Measurements from ENCODE around the gene FOXD4L1. TPM values are rescaled to one million over a fixed set of nuclear protein-coding genes. Genes with fewer than 3 reads are reported as not detected.
"Not testable (repeated sequence)": the region's sequence is repeated elsewhere in the genome, so short reads cannot be mapped to it uniquely, and the experiment has no call there.

The FOXD4L1 gene
- total RNA-seq, 2 experiments from 2014 or later, result 0.14 TPM; not detected in 1

DNA sequence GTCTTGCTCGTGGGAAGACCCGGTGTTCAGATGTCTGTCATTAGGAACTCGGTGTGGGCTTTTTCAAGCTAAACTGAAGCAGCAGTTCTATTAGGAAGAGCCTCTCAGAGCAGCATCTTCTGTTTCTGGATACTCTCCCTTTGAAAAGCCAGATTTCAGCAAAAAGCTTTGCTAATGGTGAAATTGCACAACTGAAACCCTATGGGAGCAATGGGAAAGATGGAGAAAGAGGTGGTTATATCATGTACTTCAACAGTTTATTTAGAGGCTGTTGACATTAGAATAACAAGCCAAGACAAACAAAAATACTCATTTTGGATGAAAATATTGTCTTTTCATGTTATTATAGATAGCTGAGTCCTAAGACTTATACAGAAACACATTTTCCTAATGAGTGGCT lies 30.4 kb downstream of the FOXD4L1 start:
- H3K27me3 Mint-ChIP-seq; DNase-seq; H3K4me3 Mint-ChIP-seq; POLR2A ChIA-PET; H3K9me3 Mint-ChIP-seq (ENCODE audit: low read depth); H3K4me1 Mint-ChIP-seq; H3K36me3 Mint-ChIP-seq (ENCODE audit: low read depth); intact Hi-C loops (cut with DNase I, micrococcal nuclease); CTCF ChIA-PET; ATAC-seq; H3K27ac Mint-ChIP-seq: not testable (repeated sequence)

DNA sequence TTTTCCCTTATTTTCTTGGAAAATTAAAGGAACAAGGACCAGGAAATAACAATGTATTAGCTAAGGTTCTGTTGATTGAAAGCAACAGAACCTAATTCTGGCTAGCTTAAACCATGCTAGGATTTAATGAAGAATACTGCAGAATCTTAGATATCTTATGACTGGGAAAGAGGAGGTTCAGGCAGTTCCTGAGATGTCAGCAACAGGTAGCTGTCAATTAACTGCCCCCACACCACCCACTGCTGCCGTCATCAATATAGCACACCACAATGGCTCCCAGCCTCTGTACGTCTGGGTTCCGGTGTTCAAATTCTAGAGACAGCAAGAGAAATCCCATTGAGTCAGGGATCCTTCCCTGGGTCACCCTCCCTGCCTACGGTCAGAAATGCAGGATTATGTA lies 34.5 kb downstream of the FOXD4L1 start:
- intact Hi-C loops (cut with DNase I, micrococcal nuclease); H3K4me1 Mint-ChIP-seq; CTCF ChIA-PET; H3K27ac Mint-ChIP-seq; DNase-seq; POLR2A ChIA-PET; H3K9me3 Mint-ChIP-seq (ENCODE audit: low read depth); H3K36me3 Mint-ChIP-seq (ENCODE audit: low read depth); H3K4me3 Mint-ChIP-seq; ATAC-seq; H3K27me3 Mint-ChIP-seq: not testable (repeated sequence)

DNA sequence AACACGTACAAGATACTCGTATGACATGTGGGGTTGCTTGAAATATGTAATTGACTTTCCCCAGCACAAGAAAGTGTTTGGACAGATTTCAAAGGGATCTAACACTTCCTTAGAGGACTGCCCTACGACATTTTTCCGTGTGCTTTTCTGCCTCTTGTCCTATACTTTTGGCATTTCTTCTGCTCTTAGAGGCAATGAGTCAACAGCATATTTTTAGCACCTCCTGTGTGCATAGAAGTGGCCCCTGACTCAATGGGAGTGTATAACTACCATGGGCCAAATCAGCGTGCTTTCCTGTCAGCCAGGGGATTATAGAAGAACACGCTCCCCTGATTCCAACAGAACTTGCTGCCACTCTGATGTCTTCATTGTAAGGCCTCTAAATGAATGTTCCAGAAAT lies 38.1 kb downstream of the FOXD4L1 start:
- H3K9me3 Mint-ChIP-seq (ENCODE audit: low read depth); H3K4me3 Mint-ChIP-seq; DNase-seq; H3K4me1 Mint-ChIP-seq; intact Hi-C loops (cut with DNase I, micrococcal nuclease); H3K36me3 Mint-ChIP-seq (ENCODE audit: low read depth); H3K27ac Mint-ChIP-seq; ATAC-seq; H3K27me3 Mint-ChIP-seq; POLR2A ChIA-PET; CTCF ChIA-PET: not testable (repeated sequence)

DNA sequence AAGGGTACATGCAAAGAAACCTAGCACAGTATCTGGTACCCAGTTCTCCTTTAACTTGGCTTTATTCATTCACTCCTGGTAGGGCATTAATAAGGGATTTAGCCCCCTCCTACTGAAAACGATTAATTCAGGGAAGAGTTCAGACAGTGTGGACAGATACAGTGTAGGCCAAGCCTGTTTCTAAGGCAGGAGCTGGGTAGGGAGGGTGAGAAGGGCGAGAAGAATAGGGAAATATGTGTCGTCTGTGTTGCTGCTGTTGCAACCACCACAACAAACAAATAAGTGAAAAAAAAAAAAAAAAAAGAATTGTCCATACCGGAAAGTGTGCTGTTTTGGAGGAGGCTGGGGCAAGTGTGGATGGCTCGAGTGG lies 42.4 kb downstream of the FOXD4L1 start:
- H3K4me1 Mint-ChIP-seq; DNase-seq; H3K9me3 Mint-ChIP-seq (ENCODE audit: low read depth); H3K36me3 Mint-ChIP-seq (ENCODE audit: low read depth); H3K4me3 Mint-ChIP-seq; POLR2A ChIA-PET; H3K27ac Mint-ChIP-seq; H3K27me3 Mint-ChIP-seq; CTCF ChIA-PET; ATAC-seq; intact Hi-C loops (cut with DNase I, micrococcal nuclease): not testable (repeated sequence)

DNA sequence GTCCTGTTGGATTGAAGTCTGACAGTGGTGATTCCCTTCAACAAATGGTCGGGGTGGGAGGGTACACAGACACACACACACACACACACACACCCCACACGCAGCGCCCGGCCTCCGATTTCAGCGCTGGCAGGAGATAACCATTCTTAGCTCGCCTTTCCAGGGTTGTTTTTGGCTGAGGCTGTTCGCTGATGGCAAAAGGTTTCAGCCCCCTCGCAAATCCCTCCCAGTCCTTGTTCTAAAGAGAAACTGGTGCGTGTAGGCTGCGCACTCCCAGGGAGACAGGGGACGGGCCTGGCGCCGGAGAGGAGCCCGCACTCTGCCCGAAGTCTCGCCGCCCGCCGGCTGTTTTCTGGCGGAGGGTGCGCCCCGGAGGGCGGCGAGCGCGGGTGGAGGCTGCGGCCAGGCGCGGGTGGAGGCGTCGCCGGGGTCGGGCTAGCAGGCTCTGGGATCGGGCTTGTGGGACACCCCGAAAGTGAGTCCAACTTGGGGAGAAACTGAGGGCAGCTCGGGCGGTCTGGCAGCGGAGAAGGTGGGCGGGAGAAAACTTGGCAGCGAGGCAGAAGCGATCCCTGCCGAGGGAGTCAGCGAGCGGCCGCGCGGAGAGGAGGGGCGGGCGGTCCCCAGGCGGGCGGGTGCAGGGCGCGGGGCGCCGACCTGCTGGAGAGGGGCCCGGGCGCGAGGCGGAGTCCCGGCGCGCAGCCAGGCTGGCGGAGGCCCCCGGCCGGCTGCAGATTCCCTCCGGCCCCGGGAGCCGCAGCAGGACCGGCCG lies 42.9 kb downstream of the FOXD4L1 start:
- intact Hi-C loops (cut with DNase I, micrococcal nuclease); H3K9me3 Mint-ChIP-seq (ENCODE audit: low read depth); POLR2A ChIA-PET; H3K27me3 Mint-ChIP-seq; H3K36me3 Mint-ChIP-seq (ENCODE audit: low read depth); H3K4me1 Mint-ChIP-seq; CTCF ChIA-PET; H3K27ac Mint-ChIP-seq: not testable (repeated sequence)
- H3K4me3 Mint-ChIP-seq, result peak overlapping the region; percentile 68
- DNase-seq (peak; percentile 38), ATAC-seq (peak; percentile 73)

DNA sequence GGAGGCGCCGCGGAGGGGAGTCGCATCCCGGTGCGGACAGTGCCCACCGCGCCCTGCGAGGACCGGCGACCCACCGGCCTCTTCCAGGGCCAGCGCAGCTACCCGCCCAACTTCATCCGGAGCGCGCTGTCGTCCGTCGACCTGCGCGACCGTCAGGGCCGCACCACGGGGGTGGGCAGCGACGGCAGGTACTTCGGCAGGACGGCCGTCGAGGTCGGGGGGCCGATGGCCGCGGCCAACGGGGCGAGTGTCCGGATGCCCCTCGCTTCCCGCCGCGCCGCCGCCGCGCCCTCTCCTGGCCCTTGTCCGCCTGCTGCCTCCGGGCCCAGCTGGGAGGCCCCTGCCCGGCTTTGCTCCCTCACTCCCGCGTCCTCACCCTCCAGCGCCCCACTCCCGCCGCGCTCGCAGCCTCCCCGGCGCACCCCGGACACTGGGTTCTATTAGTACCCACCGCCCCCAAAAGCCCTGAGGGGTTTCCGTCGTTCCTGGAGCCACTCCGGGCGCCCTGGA lies 43.6 kb downstream of the FOXD4L1 start:
- intact Hi-C loops (cut with DNase I, micrococcal nuclease); H3K27ac Mint-ChIP-seq; H3K4me1 Mint-ChIP-seq; H3K27me3 Mint-ChIP-seq; POLR2A ChIA-PET; H3K9me3 Mint-ChIP-seq (ENCODE audit: low read depth); CTCF ChIA-PET; H3K36me3 Mint-ChIP-seq (ENCODE audit: low read depth): not testable (repeated sequence)
- peak; percentile 9 for DNase-seq
- peak; percentile 38 for ATAC-seq
- H3K4me3 Mint-ChIP-seq, result peak overlapping the region; percentile 61

DNA sequence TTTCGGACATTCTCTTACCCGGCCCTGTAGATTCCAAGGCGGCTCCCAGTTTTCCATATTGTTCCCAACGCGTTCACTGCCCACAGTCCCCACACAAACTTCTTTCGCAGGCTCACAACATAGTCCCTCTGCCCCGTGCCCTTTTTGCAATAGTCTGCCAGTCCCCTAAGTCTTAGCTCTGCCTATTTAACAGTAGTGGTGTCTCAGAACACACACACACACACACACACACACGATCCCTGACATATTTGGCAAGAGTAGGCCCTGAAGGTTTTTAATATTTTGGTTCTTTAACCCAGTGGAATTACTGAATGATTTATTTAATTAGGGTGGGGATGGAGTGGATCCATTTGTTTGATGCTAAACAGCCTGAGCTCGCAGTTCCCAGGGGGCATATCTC lies 44.1 kb downstream of the FOXD4L1 start:
- CTCF ChIA-PET, POLR2A ChIA-PET: not testable (repeated sequence)

More for the DNA sequence above, 44.1 kb downstream of the FOXD4L1 start:
- H3K27me3 Mint-ChIP-seq; H3K4me1 Mint-ChIP-seq; intact Hi-C loops (cut with DNase I, micrococcal nuclease); H3K36me3 Mint-ChIP-seq (ENCODE audit: low read depth); DNase-seq; H3K27ac Mint-ChIP-seq; H3K9me3 Mint-ChIP-seq (ENCODE audit: low read depth); ATAC-seq: not testable (repeated sequence)
- peak overlapping the region; percentile 61 for H3K4me3 Mint-ChIP-seq

Other genes starting within 250 kb of the FOXD4L1 start
- gene PAX8, start 219.7 kb upstream of the FOXD4L1 start, total RNA-seq, result 1 to 10 TPM; 1.4 to 2.1 TPM
- 10 to 100 TPM; 42.2 to 44.9 TPM for gene ZNG1B, start 61.0 kb upstream of the FOXD4L1 start, total RNA-seq
- gene RABL2A, start 128.6 kb downstream of the FOXD4L1 start, total RNA-seq, result 10 to 100 TPM; 12.3 to 16.0 TPM

All from activated CD4-positive, alpha-beta T cell treated with anti-CD3 and anti-CD28 coated beads for 36 hours (primary cell).